Neuronal stem cell (in vitro differentiated cells): ENCODE data around the gene PLIN5.

Source experiments
- DNase-seq: peaks from one replicate; pipeline ENCODE4 v3.0.0-alpha.2; 2013; ENCODE audit warnings: low spot score
- H2AFZ ChIP-seq: one replicate; pipeline ENCODE4 v1.6.1; 2013; ENCODE audit warnings: mild to moderate bottlenecking, low read length, inconsistent platforms
- H2AK5ac ChIP-seq: 2 replicates; pipeline ENCODE4 v1.6.1; 2013; ENCODE audit warnings: low read depth, mild to moderate bottlenecking, inconsistent platforms, low read length, moderate library complexity, mixed read lengths
- H2BK120ac ChIP-seq: 2 replicates; pipeline ENCODE4 v1.6.1; 2013; ENCODE audit warnings: low read depth, mild to moderate bottlenecking, inconsistent platforms, low read length, moderate library complexity, mixed read lengths
- H2BK12ac ChIP-seq: one replicate; pipeline ENCODE4 v1.6.1; 2013; ENCODE audit warnings: low read length, inconsistent platforms
- H2BK15ac ChIP-seq: 2 replicates; pipeline ENCODE4 v1.6.1; 2013; ENCODE audit warnings: mild to moderate bottlenecking, low read length, inconsistent platforms, mixed read lengths
- H2BK5ac ChIP-seq: one replicate; pipeline ENCODE4 v1.6.1; 2013; ENCODE audit warnings: inconsistent platforms, mild to moderate bottlenecking, low read length, moderate library complexity
- H3K14ac ChIP-seq: one replicate; pipeline ENCODE4 v1.6.1; 2013; ENCODE audit warnings: low read length, inconsistent platforms
- H3K18ac ChIP-seq: 2 replicates; pipeline ENCODE4 v1.6.1; 2013; ENCODE audit warnings: low read length, inconsistent platforms
- H3K23ac ChIP-seq: 2 replicates; pipeline ENCODE4 v1.6.1; 2013; ENCODE audit warnings: low read depth, mild to moderate bottlenecking, mixed read lengths, low read length, inconsistent platforms; ENCODE audit not compliant: poor library complexity
- H3K27ac ChIP-seq: replicated peaks from 3 replicates; pipeline ENCODE4 v1.5.1; 2013; ENCODE audit warnings: low read length, inconsistent platforms
- H3K27me3 ChIP-seq, 3 experiments: 2 replicates each; pipeline ENCODE4 v1.6.1; 2013; ENCODE audit warnings: low read length in 3 of 3, mild to moderate bottlenecking in 2 of 3, inconsistent platforms in 1 of 3, low read depth in 1 of 3, mixed read lengths in 1 of 3, moderate library complexity in 1 of 3; ENCODE audit not compliant: control insufficient read depth in 3 of 3, insufficient read depth in 3 of 3
- H3K36me3 ChIP-seq, 2 donors: replicated peaks in 1 of 2; 2 replicates each; pipeline ENCODE4 v1.6.1; 2013; ENCODE audit warnings: low read length in 2 of 2; ENCODE audit not compliant: control insufficient read depth in 2 of 2, insufficient read depth in 2 of 2
- H3K4ac ChIP-seq: 2 replicates; pipeline ENCODE4 v1.6.1; 2013; ENCODE audit warnings: inconsistent platforms, mild to moderate bottlenecking, low read length, moderate library complexity
- H3K4me1 ChIP-seq, 2 donors: 1 replicate in 1 of 2; 2 replicates in 1 of 2; pipeline ENCODE4 v1.6.1; 2013; ENCODE audit warnings: low read length in 2 of 2, low read depth in 1 of 2; ENCODE audit not compliant: control insufficient read depth in 2 of 2, insufficient read depth in 1 of 2
- H3K4me2 ChIP-seq: one replicate; pipeline ENCODE4 v1.6.1; 2013; ENCODE audit warnings: mild to moderate bottlenecking, low read length, inconsistent platforms; ENCODE audit not compliant: insufficient read depth, poor library complexity, severe bottlenecking
- H3K4me3 ChIP-seq, 2 donors: 2 replicates each; pipeline ENCODE4 v1.5.1; 2013; ENCODE audit warnings: low read length in 2 of 2, mild to moderate bottlenecking in 2 of 2, inconsistent platforms in 1 of 2, moderate library complexity in 1 of 2
- H3K79me1 ChIP-seq: one replicate; pipeline ENCODE4 v1.6.1; 2013; ENCODE audit warnings: low read depth, mild to moderate bottlenecking, inconsistent platforms, low read length, moderate library complexity
- H3K9ac ChIP-seq: one replicate; pipeline ENCODE4 v1.6.1; 2013; ENCODE audit warnings: mild to moderate bottlenecking, low read depth, low read length, inconsistent platforms; ENCODE audit not compliant: poor library complexity
- H3K9me3 ChIP-seq, 2 donors: replicated peaks in 1 of 2; 2 replicates each; pipeline versions ENCODE3 to v1.6.1; 2013; ENCODE audit warnings: low read length in 2 of 2, mild to moderate bottlenecking in 2 of 2, inconsistent platforms in 1 of 2, low read depth in 1 of 2, mixed read lengths in 1 of 2, moderate library complexity in 1 of 2; ENCODE audit not compliant: control insufficient read depth in 2 of 2, insufficient read depth in 1 of 2
- H4K8ac ChIP-seq: one replicate; pipeline ENCODE4 v1.6.1; 2013; ENCODE audit warnings: low read depth, mild to moderate bottlenecking, inconsistent platforms, low read length, moderate library complexity
- H4K91ac ChIP-seq: one replicate; pipeline ENCODE4 v1.6.1; 2013; ENCODE audit warnings: low read length, low read depth, mild to moderate bottlenecking, inconsistent platforms; ENCODE audit not compliant: poor library complexity
- WGBS, 2 donors: extraction: QIAGEN DNeasy Blood & Tissue Kit; methylation state at CpG; one replicate each; pipeline ENCODE4 v1.1.7; 2013; ENCODE audit warnings: missing lambda C conversion rate in 2 of 2, mixed read lengths in 1 of 2; ENCODE audit not compliant: insufficient read length in 2 of 2, insufficient replicate concordance in 1 of 2; ENCODE audit errors: extremely low coverage in 2 of 2; 5-methylcytosine and 5-hydroxymethylcytosine counted together

Gene PLIN5

GRCh38 chr19:4494691-4495064 lies 40.3 kb downstream of the PLIN5 start:
- Histone ChIP-seq H3K79me1 (peaks cover 19% of the 10 kb centered on the region), H3K4me3 (no peak overlapping the region), H3K27me3 (peaks cover 0 to 6% (median 2%) of the 10 kb centered on the region in 3 experiments), H3K4me1 (peaks cover 0 to 1% of the 10 kb centered on the region in 2 donors), H2BK5ac (no peak overlapping the region), H3K18ac (no peak overlapping the region), H2AK5ac (no peak overlapping the region), H3K14ac (no peak overlapping the region), H3K36me3 (peaks cover 60 to 89% of the 10 kb centered on the region in 2 donors), H4K8ac (no peak overlapping the region), H2AFZ (no peak overlapping the region), H2BK120ac (no peak overlapping the region), H3K23ac (no peak overlapping the region), H2BK15ac (no peak overlapping the region), H3K9ac (no peak overlapping the region), H3K9me3 (peaks cover 0 to 13% of the 10 kb centered on the region in 2 donors), H2BK12ac (no peak overlapping the region), H4K91ac (no peak overlapping the region), H3K27ac (no peak overlapping the region), H3K4me2 (no peak overlapping the region), H3K4ac (no peak overlapping the region)
- WGBS, 2 donors, result no CpG with 5 or more reads among the region's 8 CpGs
- no peak for DNase-seq

DNA sequence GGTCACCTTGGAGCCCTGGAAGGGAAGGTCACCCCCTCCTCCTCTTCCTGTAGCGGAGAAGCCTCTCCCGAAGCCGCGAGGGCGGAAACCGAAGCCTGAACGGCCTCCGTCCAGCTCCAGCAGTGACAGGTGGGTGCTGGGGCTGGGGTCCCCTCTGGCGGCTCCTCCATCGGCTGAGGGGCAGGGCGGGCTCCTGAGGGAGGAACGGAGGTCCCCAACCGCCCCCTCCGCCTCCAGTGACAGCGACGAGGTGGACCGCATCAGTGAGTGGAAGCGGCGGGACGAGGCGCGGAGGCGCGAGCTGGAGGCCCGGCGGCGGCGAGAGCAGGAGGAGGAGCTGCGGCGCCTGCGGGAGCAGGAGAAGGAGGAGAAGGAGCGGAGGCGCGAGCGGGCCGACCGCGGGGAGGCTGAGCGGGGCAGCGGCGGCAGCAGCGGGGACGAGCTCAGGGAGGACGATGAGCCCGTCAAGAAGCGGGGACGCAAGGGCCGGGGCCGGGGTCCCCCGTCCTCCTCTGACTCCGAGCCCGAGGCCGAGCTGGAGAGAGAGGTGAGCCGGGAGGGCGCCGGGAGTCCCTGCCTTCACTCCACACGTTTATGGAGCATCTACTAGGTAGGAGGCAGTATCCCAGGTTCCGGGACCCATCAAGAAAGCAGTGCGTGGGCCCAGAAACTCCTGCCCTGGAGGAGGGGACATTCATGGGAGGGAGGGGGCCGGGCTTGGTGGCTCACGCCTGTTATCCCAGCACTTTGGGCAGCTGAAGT lies 40.9 kb downstream of the PLIN5 start:
- H3K27me3 ChIP-seq, result peaks cover 0 to 6% (median 2%) of the 10 kb centered on the region in 3 experiments
- WGBS, 2 donors, result no CpG with 5 or more reads among the region's 61 CpGs
- H4K8ac ChIP-seq, result peak overlapping the region; percentile 43
- no peak overlapping the region for H3K9ac ChIP-seq
- no peak overlapping the region for H4K91ac ChIP-seq
- peak overlapping the region; percentile 73 for H3K23ac ChIP-seq
- no peak overlapping the region for H3K27ac ChIP-seq
- no peak overlapping the region for H2BK15ac ChIP-seq
- H2AK5ac ChIP-seq, result no peak overlapping the region
- no peak overlapping the region for H2BK120ac ChIP-seq
- no peak overlapping the region for H3K18ac ChIP-seq
- H2AFZ ChIP-seq, result no peak overlapping the region
- no peak overlapping the region for H3K14ac ChIP-seq
- peaks cover 0 to 13% of the 10 kb centered on the region in 2 donors for H3K9me3 ChIP-seq
- H3K4me2 ChIP-seq, result no peak overlapping the region
- peaks cover 0 to 1% of the 10 kb centered on the region in 2 donors for H3K4me1 ChIP-seq
- H2BK12ac ChIP-seq, result no peak overlapping the region
- H2BK5ac ChIP-seq, result no peak overlapping the region
- H3K79me1 ChIP-seq, result peaks cover 19% of the 10 kb centered on the region
- H3K36me3 ChIP-seq, result peaks cover 62 to 93% of the 10 kb centered on the region in 2 donors
- no peak overlapping the region for H3K4me3 ChIP-seq
- DNase-seq, result no peak
- H3K4ac ChIP-seq, result no peak overlapping the region

DNA sequence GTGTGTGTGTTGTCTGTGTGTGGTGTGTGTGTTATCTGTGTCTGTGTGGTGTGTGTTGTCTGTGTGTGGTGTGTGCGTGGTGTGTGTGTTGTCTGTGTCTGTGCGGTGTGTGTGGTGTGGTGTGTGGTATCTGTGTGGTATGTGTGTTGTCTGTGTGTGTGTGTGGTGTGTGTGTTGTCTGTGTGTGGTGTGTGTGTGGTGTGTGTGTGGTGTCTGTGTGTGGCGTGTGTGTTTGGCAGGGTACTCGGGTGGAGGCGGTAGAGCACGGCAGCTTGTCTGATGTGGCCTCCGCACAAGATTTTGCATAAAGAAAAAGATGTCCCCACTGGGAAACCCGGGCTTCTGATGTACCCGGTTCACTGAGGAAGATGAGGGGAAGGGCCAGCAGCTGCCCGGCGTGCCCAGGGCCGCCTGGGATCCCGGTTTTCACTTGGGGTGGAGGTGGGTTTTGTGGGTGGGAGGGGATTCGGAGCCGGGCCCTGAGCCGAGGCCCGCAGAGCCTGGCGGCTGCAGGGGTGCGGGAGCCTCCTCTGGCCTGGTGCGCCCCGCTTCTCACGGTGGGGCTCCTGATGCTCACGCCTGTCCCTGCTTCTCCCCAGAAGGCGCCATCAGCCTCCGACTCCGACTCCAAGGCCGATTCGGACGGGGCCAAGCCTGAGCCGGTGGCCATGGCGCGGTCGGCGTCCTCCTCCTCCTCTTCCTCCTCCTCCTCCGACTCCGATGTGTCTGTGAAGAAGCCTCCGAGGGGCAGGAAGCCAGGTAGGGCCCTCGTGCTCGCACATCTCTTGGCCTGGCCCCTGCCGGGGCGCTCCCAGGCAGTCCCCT lies 41.7 kb downstream of the PLIN5 start:
- no peak overlapping the region for H3K27ac ChIP-seq
- no peak overlapping the region for H2AFZ ChIP-seq
- H3K4me1 ChIP-seq, result peaks cover 0 to 1% of the 10 kb centered on the region in 2 donors
- H2BK5ac ChIP-seq, result no peak overlapping the region
- peaks cover 0 to 13% of the 10 kb centered on the region in 2 donors for H3K9me3 ChIP-seq
- H3K14ac ChIP-seq, result no peak overlapping the region
- H3K18ac ChIP-seq, result no peak overlapping the region
- H3K4me2 ChIP-seq, result no peak overlapping the region
- no peak overlapping the region for H3K4ac ChIP-seq
- H3K27me3 ChIP-seq, result peaks cover 0 to 6% (median 2%) of the 10 kb centered on the region in 3 experiments
- DNase-seq, result no peak
- H2BK120ac ChIP-seq, result no peak overlapping the region
- H3K4me3 ChIP-seq, result peak overlapping the region in 1 of 2 donors; percentile 61
- H3K79me1 ChIP-seq, result peaks cover 22% of the 10 kb centered on the region
- WGBS, 2 donors, result no CpG with 5 or more reads among the region's 41 CpGs
- H2AK5ac ChIP-seq, result peak overlapping the region; percentile 37
- no peak overlapping the region for H4K91ac ChIP-seq
- no peak overlapping the region for H3K9ac ChIP-seq
- H3K36me3 ChIP-seq, result peaks cover 60 to 94% of the 10 kb centered on the region in 2 donors
- H2BK12ac ChIP-seq, result peak overlapping the region; percentile 73
- peak overlapping the region; percentile 73 for H3K23ac ChIP-seq
- peak overlapping the region; percentile 43 for H4K8ac ChIP-seq
- no peak overlapping the region for H2BK15ac ChIP-seq
